ENCODE data around the gene PRR15. TPM values are rescaled to one million over a fixed set of nuclear protein-coding genes. Genes with fewer than 3 reads are reported as not detected.

PRR15 gene
- total RNA-seq, 1 donor from 2014 or later: 6.6 TPM

- Mint-ChIP-seq H3K4me1 (no peaks in the 10 kb centered on the region), H3K27ac (no peak overlapping the region), H3K27me3 (ENCODE audit: low read depth) (no peaks in the 10 kb centered on the region), H3K4me3 (no peak overlapping the region), H3K36me3 (peaks cover 11% of the 10 kb centered on the region), H3K9me3 (peaks cover 27% of the 10 kb centered on the region)
- no peak for DNase-seq (ENCODE audit: low spot score in 2 of 2, unreplicated experiment in 2 of 2)
- TF ChIP-seq CTCF (IDR thresholded peaks at IDR 0.05; ENCODE audit: unreplicated experiment): no peak
Observed at GRCh38 chr7:29538389-29538788, 25.2 kb upstream of the PRR15 start.

DNA sequence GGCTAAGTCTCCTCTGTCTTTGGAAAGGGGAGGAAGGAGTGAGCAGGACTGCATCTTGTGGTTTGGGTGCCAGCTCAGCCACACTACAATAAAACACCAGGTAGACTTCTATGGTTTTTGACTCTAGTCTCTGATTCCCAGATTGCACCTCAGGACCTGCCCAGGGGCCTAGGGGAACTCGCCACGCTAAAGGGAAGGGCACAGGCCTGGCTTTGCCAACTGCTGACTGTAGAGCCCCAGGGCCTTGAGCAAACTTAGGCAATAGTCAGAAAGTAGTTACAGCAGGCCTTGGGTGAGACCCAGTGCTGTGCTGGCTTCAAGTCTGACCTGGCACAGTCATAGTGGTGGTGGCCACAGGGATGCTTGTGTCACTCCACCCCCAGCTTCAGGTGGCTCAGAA lies 24.2 kb upstream of the PRR15 start:
- H3K9me3 Mint-ChIP-seq: peaks cover 37% of the 10 kb centered on the region
- no peaks in the 10 kb centered on the region for H3K27me3 Mint-ChIP-seq (ENCODE audit: low read depth)
- no peak overlapping the region for H3K4me3 Mint-ChIP-seq
- TF ChIP-seq CTCF (IDR thresholded peaks at IDR 0.05; ENCODE audit: unreplicated experiment): no peak
- no peak overlapping the region for H3K27ac Mint-ChIP-seq
- H3K36me3 Mint-ChIP-seq: peaks cover 17% of the 10 kb centered on the region
- no peak for DNase-seq (ENCODE audit: low spot score in 2 of 2, unreplicated experiment in 2 of 2)
- H3K4me1 Mint-ChIP-seq: no peaks in the 10 kb centered on the region

- Mint-ChIP-seq H3K27me3 (ENCODE audit: low read depth) (no peaks in the 10 kb centered on the region), H3K4me3 (no peak overlapping the region), H3K27ac (no peak overlapping the region), H3K9me3 (peaks cover 25% of the 10 kb centered on the region), H3K4me1 (no peaks in the 10 kb centered on the region), H3K36me3 (peaks cover 14% of the 10 kb centered on the region)
- no peak for TF ChIP-seq CTCF (IDR thresholded peaks at IDR 0.05; ENCODE audit: unreplicated experiment)
- DNase-seq (ENCODE audit: low spot score in 2 of 2, unreplicated experiment in 2 of 2): no peak
Observed at GRCh38 chr7:29547421-29547820, 16.2 kb upstream of the PRR15 start.

- peaks cover 15% of the 10 kb centered on the region for H3K9me3 Mint-ChIP-seq
- DNase-seq (ENCODE audit: low spot score in 2 of 2, unreplicated experiment in 2 of 2): no peak
- no peak overlapping the region for H3K27ac Mint-ChIP-seq
- peaks cover 4% of the 10 kb centered on the region for H3K36me3 Mint-ChIP-seq
- TF ChIP-seq CTCF (IDR thresholded peaks at IDR 0.05; ENCODE audit: unreplicated experiment): no peak
- H3K4me3 Mint-ChIP-seq: no peak overlapping the region
- no peaks in the 10 kb centered on the region for H3K27me3 Mint-ChIP-seq (ENCODE audit: low read depth)
- no peaks in the 10 kb centered on the region for H3K4me1 Mint-ChIP-seq
Observed at GRCh38 chr7:29548823-29549222, 14.8 kb upstream of the PRR15 start.

DNA sequence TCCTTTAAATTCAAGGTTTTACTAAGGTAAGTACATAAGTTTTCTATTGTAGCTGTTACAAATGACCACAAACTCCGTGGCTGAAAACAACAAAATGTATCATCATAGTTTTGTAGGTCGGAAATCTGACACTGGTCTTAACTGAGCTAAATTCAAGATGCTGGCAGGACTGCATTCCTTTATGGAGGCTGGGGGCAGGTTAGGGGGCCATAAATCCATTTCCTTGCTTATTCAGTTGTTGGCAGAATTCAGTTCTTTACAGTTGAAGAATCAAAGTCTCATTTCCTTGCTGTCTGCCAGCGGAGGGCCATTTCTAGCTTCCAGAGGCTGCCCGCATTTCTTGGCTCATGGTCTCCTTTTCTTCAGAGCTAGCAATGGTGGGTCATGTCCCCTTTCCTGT lies 11.2 kb upstream of the PRR15 start:
- H3K9me3 Mint-ChIP-seq: peaks cover 16% of the 10 kb centered on the region
- no peak overlapping the region for H3K27ac Mint-ChIP-seq
- no peak for DNase-seq (ENCODE audit: low spot score in 2 of 2, unreplicated experiment in 2 of 2)
- H3K4me1 Mint-ChIP-seq: no peaks in the 10 kb centered on the region
- peaks cover 11% of the 10 kb centered on the region for H3K36me3 Mint-ChIP-seq
- no peak for TF ChIP-seq CTCF (IDR thresholded peaks at IDR 0.05; ENCODE audit: unreplicated experiment)
- no peaks in the 10 kb centered on the region for H3K27me3 Mint-ChIP-seq (ENCODE audit: low read depth)
- no peak overlapping the region for H3K4me3 Mint-ChIP-seq

- H3K4me1 Mint-ChIP-seq: no peaks in the 10 kb centered on the region
- H3K27ac Mint-ChIP-seq: no peak overlapping the region
- TF ChIP-seq CTCF (IDR thresholded peaks at IDR 0.05; ENCODE audit: unreplicated experiment): no peak
Observed at GRCh38 chr7:29555061-29555460, 8.6 kb upstream of the PRR15 start.

More at GRCh38 chr7:29555061-29555460, 8.6 kb upstream of the PRR15 start:
- peaks cover 16% of the 10 kb centered on the region for H3K9me3 Mint-ChIP-seq
- H3K27me3 Mint-ChIP-seq (ENCODE audit: low read depth): no peaks in the 10 kb centered on the region
- DNase-seq (ENCODE audit: low spot score in 2 of 2, unreplicated experiment in 2 of 2): no peak
- H3K4me3 Mint-ChIP-seq: no peak overlapping the region
- peaks cover 11% of the 10 kb centered on the region for H3K36me3 Mint-ChIP-seq

All from mesothelial cell of epicardium (in vitro differentiated cells).